Caki2 (cell line): ENCODE results near the gene BLVRA. TPM values are rescaled to one million over a fixed set of nuclear protein-coding genes. Genes with fewer than 3 reads are reported as not detected.
"Not testable (repeated sequence)": the region's sequence is repeated elsewhere in the genome, so short reads cannot be mapped to it uniquely, and the experiment has no call there.

Experiments used
- DNase-seq: peaks from one replicate; pipeline ENCODE4 v3.0.0-alpha.2; 2015; ENCODE audit warnings: low read depth
- in situ Hi-C: cut with HindIII; loops from 2 replicates; pipeline ENCODE4 v1.10.0; 2016; ENCODE audit warnings: low sequenced_read_pairs, low pct_unique_long_range_greater_than_20kb, mixed read lengths
- total RNA-seq: library from RNA; depleted of rRNA; stranded (reverse); fragments of >200 nt; shearing (Covaris generic); gene quantifications from 2 replicates; pipeline ENCODE4 v1.2.3, GENCODE V29; 2014; ENCODE audit warnings: low replicate concordance

BLVRA gene
- total RNA-seq, 1 experiment from 2014 or later: 98.2 TPM

DNA sequence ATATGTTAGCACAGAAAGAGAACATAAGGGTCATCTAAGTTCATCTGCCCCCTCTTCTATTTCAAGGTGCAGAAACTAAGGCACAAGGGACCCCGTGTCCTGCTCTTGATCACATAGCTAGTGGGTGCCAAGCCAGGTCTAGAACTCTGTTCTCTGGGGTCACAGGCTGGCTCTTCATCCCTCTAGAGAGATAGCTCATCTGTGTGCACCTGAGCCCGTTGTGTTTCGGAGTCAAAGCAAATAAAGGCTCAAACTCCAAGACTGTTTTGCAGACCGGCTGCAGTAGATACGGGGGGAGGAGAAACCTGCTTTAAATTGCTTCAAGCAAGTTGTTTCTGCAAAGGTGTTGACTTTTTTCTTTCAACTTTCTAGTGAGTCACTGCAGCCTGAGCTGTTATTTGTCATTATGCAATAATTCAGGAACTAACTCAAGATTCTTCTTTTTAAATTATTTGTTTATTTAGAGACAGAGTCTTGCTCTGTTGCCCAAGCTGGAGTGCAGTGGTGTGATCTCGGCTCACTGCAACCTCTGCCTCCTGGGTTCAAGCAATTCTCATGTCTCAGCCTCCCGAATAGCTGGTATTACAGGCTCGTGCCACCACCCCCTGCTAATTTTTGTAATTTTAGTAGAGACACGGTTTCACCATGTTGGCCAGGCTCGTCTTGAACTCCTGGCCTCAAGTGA, 6.5 kb downstream of the BLVRA start:
- peak; percentile 69 for DNase-seq
- in situ Hi-C loops: no loop called here

DNA sequence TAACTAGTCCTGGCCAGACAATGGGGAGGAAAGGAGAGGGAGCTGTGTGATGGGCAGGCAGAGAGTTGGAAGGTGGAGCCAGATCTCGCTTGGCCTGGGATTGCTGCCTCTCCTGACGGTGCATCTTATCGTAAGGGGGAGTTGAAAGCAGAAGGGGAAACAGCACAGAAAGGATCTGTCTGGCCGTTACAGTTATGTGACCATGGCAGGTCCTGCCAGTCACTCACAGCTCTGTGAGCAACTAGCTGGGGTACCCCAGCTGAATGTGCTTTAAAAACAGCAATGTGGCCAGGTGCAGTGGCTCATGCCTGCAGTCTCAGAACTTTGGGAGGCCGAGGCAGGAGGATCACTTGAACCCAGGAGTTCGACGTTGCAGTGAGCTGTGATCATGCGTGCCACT, 8.1 kb downstream of the BLVRA start:
- DNase-seq: no peak
- in situ Hi-C loops: no loop called here

DNA sequence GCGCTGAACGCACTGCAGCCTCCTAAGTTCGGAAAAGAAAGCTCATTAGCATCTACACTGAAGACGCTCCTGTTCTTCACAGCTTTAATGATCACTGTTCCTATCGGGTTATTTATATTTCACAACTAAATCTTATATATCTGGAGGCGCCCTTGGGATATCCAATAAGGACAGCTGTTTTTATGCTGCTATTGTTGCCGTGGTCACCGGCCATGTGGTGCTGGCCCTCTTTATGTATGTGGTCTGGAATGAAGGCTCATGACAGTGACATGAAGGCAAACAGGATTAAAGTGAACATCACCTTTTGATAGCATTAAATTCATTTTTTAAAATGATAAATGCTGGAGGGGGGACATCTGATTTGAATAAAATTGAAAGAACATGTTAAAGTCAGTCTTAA, 8.8 kb downstream of the BLVRA start:
- in situ Hi-C loops: no loop called here
- no peak for DNase-seq

DNA sequence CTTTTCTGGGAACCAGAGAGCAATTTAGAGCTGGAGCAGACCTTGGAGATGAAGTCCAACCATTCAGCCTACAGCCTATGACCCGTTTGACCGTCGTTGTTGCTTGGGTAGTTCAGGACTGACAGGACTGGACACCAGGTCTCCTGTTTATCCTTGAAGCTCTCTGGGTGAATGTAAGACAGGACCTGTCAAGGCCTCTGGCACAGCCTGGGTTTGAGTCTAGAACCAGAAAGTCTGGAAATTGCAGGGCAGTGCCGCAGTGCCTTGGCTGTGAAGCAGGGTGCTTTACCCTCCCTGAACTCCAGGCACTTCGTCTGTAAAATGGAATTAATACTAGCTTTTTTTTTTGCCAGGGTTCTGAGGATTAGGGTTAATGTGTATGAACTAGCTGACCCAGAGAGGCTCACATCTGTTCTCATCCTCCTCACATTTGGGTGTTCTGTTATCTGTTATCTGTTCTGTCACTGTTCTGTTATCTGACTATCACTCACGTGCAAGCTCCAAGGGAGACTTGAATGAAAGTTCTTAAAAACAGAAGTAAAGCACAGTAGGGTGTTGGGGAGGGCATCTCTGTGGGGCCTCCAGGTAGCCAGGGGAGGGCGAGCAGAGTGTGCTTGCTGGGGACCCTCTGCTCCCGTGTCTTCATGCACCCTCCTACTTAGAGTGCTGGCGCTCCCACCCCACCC, 9.9 kb downstream of the BLVRA start:
- DNase-seq: no peak
- in situ Hi-C loops: no loop called here

- DNase-seq: no peak
- in situ Hi-C loops: no loop called here
These were observed 10.4 kb downstream of the BLVRA start for GRCh38 chr7:43768887-43769272.

DNA sequence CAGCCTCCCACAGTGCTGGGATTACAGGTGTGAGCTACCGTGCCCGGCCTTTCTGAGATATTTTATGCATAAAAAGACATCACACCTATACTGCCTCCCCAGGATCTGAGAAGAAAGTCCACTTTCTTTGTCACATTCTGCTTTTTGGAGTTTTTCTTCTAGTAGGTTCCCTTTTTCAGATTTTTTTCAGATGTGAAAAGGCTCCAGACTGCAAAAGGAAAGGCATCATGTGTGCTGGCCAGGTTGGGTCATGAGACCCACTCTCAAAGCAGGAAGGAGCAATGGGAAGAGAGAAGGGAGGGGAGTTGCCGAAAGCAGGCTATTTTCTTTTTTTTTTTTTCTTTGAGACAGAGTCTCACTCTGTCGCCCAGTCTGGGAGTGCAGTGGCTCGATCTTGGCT, 10.8 kb downstream of the BLVRA start:
- in situ Hi-C loops: no loop called here
- no peak for DNase-seq

GRCh38 chr7:43769791-43770465, 11.4 kb downstream of the BLVRA start:
- in situ Hi-C loops: no loop called here

GRCh38 chr7:43771128-43771527, 12.6 kb downstream of the BLVRA start:
- no peak for DNase-seq
- in situ Hi-C loops: no loop called here

More at GRCh38 chr7:43769791-43770465, 11.4 kb downstream of the BLVRA start:
- no peak for DNase-seq

DNA sequence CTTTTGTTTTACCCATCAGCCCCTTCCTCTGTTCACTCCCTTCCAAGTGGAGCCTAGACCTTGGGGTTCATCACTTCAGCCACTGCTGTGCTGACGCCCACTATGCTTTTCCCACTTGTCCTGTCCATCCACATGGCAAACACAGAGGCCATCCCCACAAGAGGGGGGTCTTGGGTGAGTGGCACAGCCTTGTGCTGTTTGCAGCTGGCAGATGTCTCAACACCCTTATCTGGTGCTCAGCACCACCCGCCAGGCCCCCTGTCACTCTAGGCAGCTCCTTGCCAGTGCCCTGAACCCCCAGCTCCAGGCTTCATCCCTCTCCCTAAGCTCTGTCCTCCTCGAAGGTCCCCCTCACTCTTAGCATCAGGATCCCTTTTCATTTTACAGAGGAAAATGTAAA, 13.1 kb downstream of the BLVRA start:
- in situ Hi-C loops: no loop called here
- no peak for DNase-seq

GRCh38 chr7:43773268-43773667, 14.8 kb downstream of the BLVRA start:
- in situ Hi-C loops: not testable (repeated sequence)

DNA sequence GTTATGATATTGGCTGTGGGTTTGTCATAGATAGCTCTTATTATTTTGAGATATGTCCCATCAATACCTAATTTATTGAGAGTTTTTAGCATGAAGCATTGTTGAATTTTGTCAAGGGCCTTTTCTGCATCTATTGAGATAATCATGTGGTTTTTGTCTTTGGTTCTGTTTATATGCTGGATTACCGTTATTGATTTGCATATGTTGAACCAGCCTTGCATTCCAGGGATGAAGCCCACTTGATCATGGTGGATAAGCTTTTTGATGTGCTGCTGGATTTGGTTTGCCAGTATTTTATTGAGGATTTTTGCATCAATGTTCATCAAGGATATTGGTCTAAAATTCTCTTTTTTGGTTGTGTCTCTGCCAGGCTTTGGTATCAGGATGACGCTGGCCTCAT, 16.8 kb downstream of the BLVRA start:
- DNase-seq, in situ Hi-C loops: not testable (repeated sequence)

More at GRCh38 chr7:43773268-43773667, 14.8 kb downstream of the BLVRA start:
- not testable (repeated sequence) for DNase-seq

DNA sequence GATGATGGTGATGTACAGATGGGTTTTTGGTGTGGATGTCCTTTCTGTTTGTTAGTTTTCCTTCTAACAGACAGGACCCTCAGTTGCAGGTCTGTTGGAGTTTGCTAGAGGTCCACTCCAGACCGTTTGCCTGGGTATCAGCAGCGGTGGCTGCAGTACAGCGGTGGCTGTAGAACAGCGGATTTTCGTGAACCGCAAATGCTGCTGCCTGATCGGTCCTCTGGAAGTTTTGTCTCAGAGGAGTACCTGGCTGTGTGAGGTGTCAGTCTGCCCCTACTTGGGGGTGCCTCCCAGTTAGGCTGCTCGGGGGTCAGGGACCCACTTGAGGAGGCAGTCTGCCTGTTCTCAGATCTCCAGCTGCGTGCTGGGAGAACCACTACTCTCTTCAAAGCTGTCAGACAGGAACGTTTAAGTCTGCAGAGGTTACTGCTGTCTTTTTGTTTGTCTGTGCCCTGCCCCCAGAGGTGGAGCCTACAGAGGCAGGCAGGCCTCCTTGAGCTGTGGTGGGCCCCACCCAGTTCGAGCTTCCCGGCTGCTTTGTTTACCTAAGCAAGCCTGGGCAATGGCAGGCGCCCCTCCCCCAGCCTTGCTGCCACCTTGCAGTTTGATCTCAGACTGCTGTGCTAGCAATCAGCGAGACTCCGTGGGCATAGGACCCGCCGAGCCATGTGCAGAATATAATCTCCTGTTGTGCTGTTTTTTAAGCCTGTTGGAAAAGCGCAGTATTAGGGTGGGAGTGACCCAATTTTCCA, 20.0 kb downstream of the BLVRA start:
- in situ Hi-C loops, DNase-seq: not testable (repeated sequence)

GRCh38 chr7:43779045-43779812, 20.7 kb downstream of the BLVRA start:
- DNase-seq: no peak
- in situ Hi-C loops: no loop called here

GRCh38 chr7:43781726-43782607, 23.5 kb downstream of the BLVRA start:
- DNase-seq: no peak
- in situ Hi-C loops: no loop called here

DNA sequence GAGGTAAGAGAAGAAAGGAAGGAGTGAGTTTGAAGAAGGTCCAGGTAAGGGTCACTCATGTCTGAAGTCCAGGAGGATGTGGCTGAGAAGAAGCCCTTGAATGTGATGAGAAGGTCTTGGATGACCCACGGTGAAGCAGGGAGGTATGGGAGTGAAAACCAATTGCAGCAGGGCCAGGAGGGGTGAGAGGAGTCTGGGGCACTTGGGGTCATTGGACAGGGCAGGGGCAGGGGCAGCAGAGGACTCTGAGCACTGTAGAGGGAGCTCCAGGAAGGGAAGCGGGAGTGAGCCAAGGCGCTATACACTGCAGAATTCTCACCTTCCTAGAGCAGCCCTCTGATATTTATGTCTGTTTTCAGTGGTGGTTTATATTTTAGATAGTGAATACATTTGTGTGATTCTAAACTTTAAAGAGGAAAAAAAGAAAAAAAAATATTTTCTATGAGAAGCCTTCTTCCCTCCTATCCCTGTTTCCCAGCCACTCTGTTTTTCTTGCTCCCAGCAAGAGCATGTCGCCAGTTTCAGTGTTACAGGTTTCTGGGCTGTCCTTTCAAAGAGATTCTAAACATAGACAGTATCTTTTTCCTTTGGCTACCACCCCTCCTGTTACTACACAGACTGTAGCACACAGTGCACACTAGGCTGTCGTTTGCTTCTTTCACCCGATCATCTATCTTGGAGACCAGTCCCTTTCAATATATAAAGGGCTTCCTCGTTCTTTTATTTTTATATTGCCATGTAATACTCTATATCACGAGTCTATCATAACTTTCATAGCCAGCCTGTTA, 24.5 kb downstream of the BLVRA start:
- in situ Hi-C loops: no loop called here
- no peak for DNase-seq

GRCh38 chr7:43784030-43784584, 25.6 kb downstream of the BLVRA start:
- DNase-seq: no peak
- in situ Hi-C loops: no loop called here
